Fibroblast of skin of abdomen (primary cell): ENCODE measurements around the gene LIMA1.
"Not testable (repeated sequence)": the region's sequence is repeated elsewhere in the genome, so short reads cannot be mapped to it uniquely, and the experiment has no call there.

Source experiments
- DNase-seq: peaks from one replicate; pipeline ENCODE4 v3.0.0-alpha.2; 2013

LIMA1 gene

GRCh38 chr12:50246873-50247612, 36.3 kb downstream of the LIMA1 start:
- peak; percentile 99 for DNase-seq

GRCh38 chr12:50246197-50246865, 37.0 kb downstream of the LIMA1 start:
- no peak for DNase-seq

- DNase-seq, result no peak
These were observed 39.8 kb downstream of the LIMA1 start for GRCh38 chr12:50243507-50243906.

DNA sequence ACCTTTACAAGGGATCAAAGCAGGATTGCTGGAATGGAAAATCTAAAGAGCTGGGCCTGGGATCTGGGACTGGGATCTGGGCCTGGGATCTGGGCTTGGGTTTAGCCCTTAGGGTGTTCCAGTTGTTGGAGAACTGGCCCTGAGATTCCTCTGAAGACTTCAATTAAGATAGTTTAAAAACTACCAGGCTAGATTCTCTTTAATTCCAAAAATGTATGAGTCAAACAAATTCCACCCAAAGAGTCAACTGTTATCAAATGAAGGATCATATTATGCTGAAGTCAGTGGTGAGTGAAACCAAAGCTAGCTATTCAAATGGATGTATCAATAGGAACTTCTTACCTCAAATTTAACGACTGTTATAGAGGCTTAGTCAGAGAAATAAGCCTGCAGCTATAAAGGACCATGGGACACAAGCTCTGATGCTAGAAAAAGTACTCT, 40.5 kb downstream of the LIMA1 start:
- DNase-seq, result peak; percentile 82

DNA sequence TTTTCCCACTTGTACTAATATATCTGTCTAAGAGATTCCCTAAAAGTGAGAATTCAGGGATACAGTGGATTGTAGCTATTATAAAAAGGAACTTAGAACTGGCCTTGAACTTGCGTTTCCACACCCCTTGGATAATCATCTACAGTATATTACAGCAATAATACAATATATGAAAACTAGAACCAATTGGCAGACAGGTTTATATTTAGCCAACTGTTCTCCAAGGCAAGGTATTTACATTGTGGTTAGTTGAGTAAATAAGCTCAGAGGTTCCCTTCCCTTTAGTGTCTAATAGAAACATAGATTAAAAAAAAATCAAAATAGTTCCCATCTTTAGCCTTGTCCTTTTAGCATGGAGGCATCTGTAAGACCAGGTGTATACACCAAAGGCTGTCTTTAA, 42.1 kb downstream of the LIMA1 start:
- DNase-seq, result no peak

DNA sequence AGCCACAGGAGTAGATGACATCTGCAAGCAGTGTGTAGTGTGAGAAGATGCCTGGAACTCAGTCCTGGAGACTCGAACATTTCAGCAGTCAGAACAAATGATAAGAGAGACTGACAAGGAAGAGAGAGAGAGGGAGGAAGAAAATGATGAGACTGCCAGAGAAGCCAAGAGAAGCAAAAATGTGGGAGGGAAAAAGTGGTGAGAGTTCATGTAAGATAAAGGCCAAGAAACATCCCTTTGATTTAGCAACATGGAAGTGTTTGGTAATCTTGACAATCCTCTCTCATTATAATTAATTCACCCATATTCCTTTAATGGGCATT, 42.6 kb downstream of the LIMA1 start:
- no peak for DNase-seq

DNA sequence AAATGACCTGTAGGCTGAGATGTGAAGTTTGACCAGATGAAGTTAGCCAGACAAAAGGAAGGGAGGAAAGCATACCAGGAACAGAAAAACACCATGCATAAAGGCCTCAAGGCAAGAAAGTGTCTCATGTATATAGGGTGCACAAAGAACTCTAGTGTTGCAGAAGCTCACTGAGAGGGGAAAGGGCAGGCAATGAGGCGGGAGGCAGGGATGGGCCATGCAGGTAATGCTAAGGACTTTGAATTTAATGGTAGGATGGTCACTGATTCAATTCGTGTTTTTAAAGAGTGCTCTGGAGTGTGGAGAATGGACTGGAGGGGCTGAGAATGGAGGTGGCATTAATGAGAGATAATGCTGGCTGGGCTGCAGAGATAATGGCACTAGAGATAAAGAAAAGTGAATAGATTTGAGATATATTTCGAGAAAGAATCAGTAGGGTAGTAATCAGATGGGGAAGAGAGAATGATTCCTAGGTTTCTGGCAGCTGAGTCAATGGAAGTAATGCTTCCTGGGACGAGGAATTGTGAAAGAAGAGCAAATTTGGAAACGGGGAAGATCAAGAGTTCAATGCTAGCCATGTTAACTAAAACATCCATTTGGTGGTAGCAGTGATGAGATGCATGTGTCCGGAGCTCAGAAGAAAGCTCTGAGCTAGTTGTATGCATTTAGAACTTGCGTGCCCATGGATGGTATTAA, 43.1 kb downstream of the LIMA1 start:
- no peak for DNase-seq

DNA sequence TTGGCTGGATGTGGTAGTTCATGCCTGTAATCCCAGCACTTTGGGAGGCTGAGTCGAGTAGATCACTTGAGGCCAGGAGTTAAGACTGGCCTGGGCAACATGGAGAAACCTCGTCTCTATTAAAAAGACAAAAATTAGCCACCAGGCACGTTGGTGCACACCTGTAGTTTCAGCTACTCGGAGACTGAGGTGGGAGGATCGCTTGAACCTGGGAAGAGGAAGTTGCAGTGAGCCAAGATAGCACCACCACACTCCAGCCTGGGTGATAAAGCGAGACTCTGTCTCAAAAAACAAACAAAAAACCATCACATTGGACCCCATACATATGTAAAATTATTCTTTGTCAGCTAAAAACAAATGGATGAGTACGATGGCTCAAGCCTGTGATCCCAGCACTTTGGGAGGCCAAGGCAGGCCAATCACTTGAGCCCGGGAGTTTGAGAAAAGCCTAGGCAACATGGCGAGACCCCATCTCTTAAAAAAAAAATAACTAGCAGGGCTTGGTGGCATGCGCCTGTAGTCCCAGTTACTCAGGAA, 43.9 kb downstream of the LIMA1 start:
- DNase-seq, result no peak

DNA sequence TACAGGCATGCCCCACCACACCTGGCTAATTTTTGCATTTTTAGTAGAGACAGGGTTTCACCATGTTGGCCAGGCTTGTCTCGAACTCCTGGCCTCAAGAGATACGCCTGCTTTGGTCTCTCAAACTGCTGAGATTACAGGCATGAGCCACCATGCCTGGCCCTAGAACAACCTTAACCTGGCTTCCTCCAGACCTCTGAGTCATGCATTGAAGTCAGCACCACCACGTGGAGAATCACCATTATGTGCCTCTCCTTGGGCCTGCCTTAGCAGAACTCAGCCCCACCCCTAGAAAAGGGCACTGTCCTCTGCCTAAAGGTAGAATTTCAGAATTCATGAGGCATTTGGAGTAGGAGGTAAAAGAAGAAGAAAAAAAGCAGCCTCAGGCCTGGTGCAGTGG, 49.0 kb downstream of the LIMA1 start:
- no peak for DNase-seq

- no peak for DNase-seq
These were observed 50.5 kb downstream of the LIMA1 start for GRCh38 chr12:50232771-50233209.

DNA sequence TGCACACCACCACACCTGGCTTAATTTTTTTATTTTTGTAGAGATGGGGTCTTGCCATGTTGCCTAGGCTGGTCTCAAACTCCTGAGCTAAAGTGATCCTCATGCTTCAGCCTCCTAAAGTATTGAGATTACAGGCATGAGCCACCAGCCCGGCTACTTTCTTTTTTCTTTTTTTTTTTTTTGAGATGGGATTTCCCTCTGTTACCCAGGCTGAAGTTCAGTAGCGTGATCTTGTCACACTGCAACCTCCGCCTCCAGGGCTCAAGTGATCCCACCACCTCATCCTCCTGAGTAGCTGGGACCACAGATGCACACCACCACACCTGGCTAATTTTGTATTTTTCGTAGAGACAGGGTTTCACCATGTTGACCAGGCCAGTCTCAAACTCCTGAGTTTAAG, 51.1 kb downstream of the LIMA1 start:
- no peak for DNase-seq

- no peak for DNase-seq
These were observed 52.0 kb downstream of the LIMA1 start for GRCh38 chr12:50231346-50231745.

DNA sequence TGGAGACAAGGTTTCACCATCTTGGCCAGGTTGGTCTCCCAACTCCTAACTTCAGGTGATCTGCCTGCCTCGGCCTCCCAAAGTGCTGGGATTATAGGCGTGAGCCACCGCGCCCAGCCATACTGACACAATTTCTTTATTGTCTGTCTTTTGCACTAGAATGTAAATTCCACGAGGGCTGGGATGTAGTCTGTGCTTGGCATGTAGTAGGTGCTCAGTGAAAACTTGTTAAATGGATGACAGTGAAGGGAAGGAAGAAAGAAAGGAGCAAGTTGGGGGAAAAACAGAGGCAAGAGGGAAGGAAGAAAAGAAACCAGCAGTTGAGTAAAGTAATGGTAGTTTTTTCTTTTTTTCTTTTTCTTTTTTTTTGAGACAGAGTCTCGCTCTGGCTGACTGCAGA, 53.1 kb downstream of the LIMA1 start:
- no peak for DNase-seq

- no peak for DNase-seq
These were observed 59.2 kb downstream of the LIMA1 start for GRCh38 chr12:50224026-50224692.

GRCh38 chr12:50222275-50222783, 61.0 kb downstream of the LIMA1 start:
- peak; percentile 93 for DNase-seq

GRCh38 chr12:50221228-50222008, 61.9 kb downstream of the LIMA1 start:
- DNase-seq, result peak; percentile 96

- DNase-seq, result peak; percentile 65
These were observed 62.8 kb downstream of the LIMA1 start for GRCh38 chr12:50220363-50220995.

DNA sequence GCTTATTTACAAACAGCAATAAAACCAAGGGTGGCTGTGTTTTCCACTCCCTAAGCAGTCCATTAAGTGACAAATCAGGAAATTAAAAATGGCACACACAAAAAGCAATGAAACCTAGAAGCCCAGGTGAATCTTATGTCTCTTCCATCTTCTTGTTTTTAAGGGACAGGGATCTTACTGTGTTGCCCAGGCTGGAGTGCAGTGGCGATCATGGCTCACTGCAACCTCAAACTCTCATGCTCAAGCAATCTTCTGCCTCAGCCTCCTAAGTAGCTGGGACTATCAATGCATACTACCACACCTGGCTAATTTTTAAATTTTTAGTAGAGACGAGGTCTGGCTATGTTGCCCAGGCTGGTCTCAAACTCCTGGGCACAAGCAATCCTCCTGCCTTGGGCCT, 63.8 kb downstream of the LIMA1 start:
- DNase-seq, result no peak

DNA sequence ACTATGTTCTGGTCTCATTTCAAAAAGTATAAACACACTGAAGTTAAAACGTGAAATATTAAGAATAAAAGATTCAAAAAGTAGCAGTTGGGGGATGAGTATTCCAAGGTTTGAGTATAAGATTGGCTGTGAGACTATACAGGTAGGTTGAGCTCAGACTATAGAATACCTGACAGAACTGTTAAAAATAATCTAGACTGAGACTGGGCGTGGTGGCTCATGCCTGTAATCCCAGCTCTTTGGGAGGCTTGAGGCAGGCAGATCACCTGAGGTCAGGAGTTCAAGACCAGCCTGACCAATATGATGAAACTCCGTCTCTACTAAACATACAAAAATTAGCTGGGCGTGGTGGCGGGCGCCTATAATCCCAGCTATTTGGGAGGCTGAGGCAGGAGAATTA, 64.3 kb downstream of the LIMA1 start:
- DNase-seq, result not testable (repeated sequence)

DNA sequence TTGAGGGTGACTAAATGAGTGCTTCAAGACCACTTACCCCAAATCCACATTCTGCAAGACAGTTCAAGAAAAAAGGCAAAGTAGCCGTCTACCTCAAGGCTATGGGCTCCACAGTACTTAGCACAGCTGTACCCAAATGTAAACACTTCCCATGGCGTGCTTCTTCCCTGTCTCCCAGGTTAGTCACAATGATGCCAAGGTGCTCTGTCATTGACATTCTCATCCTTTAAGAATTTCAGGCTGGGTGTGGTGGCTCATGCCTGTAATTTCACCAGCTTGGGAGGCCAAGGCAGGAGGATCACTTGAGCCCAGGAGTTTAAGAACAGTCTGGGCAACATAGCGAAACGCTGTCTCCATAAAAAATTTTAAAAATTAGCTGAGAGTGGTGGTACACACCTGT, 64.9 kb downstream of the LIMA1 start:
- DNase-seq, result no peak

DNA sequence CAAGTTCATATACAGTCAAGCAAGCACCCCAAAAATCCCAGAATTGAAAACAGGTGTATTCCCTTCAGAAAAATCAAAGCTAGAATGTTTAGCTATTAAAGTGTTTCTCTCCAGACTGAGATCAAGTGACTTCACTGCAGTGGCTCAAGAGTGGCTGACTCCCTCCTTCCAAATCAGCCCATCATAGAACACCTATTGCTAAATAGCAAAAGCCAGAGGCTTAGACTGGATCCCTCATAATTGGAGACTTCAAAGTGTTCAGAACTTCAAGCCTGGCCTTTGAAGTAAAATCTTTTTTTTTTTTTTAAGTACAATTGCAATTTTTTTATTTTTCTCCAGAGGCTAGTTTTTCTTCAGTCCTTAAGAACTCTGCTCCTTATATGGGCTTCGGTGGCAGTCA, 66.1 kb downstream of the LIMA1 start:
- DNase-seq, result no peak
